GM19043 (cell line): ENCODE measurements around the gene HJURP.
"Not testable (repeated sequence)": the region's sequence is repeated elsewhere in the genome, so short reads cannot be mapped to it uniquely, and the experiment has no call there.

Experiments
- ATAC-seq: cut with Tn5 transposase; IDR thresholded peaks from one replicate; pipeline ENCODE4 v1.9.1; 2021; ENCODE audit warnings: low read depth; ENCODE audit not compliant: unreplicated experiment

The HJURP gene, protein sequence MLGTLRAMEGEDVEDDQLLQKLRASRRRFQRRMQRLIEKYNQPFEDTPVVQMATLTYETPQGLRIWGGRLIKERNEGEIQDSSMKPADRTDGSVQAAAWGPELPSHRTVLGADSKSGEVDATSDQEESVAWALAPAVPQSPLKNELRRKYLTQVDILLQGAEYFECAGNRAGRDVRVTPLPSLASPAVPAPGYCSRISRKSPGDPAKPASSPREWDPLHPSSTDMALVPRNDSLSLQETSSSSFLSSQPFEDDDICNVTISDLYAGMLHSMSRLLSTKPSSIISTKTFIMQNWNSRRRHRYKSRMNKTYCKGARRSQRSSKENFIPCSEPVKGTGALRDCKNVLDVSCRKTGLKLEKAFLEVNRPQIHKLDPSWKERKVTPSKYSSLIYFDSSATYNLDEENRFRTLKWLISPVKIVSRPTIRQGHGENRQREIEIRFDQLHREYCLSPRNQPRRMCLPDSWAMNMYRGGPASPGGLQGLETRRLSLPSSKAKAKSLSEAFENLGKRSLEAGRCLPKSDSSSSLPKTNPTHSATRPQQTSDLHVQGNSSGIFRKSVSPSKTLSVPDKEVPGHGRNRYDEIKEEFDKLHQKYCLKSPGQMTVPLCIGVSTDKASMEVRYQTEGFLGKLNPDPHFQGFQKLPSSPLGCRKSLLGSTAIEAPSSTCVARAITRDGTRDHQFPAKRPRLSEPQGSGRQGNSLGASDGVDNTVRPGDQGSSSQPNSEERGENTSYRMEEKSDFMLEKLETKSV

DNA sequence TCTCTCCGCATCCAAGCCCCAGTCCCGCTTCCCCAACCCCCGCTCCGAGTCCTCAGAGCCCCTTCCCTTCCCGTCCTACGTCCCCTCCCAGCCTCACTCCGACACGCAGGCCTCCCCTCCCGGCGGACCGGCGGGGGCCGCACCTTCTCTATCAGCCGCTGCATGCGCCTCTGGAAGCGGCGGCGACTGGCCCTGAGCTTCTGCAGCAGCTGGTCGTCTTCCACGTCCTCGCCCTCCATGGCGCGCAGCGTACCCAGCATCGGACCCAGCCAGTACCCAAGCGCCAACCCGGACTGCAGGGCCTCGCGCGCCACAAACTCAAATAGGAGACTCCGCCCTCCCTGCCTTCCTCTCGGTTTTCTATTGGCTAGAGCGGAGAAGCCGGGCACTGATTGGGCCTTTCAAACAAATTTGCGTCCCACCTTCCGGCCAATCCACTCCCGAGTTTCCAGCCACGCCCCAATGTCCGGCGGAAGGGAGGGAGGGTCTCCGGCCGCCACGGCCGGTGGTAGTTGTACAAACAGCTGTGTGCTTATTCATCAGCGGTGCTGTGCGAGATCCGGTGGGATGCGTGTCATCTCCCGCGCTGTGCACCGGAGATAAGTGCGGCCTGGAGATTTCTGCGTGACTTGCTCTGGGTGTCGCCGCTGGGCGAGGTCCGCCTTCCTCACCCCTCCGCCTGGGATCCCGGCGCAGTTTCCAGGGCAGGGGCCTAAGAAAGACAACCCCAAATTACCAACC is at the start of gene HJURP:
Gene HJURP, minus strand, starts transcription at position 295 of the 741 bp plus-strand sequence. Its CDS starts 35 bp downstream, at position 260.
- ATAC-seq, result peak; percentile 96

DNA sequence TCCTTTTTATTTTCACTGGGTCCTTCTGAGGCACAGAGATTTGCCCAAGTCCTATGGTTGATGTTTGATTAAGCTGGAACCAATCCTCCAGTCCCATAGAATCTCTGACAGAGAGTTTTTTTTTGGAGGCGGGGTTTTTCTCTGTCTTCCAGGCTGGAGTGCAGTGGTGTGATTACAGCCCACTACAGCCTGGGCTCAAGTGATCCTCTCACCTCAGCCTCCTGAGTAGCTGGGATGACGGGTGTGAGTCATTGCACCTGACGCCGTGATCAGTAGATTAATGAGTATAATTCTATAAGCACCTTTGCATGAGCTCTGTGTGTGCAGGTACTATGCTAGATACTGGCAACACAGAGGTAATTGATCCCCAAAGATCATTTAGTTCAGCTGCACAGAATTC is 47.5 kb upstream of the HJURP start:
- ATAC-seq, result no peak

DNA sequence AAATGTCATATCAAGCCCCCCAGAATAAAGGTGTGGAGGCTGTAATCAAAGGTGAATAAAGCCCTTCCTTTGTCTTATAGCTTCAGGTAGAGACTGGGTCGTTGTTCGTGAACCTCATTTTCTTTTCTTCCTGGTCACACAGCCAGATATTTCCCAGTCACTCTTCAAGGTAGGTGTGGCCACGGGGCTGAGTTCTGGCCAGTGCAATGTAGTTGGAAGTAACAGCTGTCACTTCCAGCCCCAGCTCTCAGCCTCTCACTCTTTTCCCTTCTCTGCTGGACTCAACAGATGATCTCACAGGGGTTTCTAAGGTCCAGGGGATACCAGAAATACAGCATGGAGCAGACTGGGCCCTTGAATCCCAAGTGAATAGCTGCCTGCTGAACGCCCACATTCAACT is 47.0 kb upstream of the HJURP start:
- no peak for ATAC-seq

DNA sequence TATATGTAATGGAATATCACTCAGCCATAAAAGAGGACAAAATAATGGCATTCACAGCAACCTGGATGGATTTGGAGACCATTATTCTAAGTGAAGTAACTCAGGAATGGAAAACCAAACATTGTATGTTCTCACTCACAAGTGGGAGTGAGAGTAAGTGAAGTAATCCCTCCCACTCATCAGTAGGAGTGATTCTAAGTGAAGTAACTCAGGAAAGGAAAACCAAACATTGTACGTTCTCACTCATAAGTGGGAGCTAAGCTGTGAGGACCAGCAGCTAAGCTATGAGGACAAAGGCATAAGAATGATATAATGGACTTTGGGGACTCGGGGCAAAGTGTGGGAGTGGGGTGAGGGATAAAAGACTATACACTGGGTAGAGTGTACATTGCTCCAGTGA is 41.9 kb upstream of the HJURP start:
- not testable (repeated sequence) for ATAC-seq

DNA sequence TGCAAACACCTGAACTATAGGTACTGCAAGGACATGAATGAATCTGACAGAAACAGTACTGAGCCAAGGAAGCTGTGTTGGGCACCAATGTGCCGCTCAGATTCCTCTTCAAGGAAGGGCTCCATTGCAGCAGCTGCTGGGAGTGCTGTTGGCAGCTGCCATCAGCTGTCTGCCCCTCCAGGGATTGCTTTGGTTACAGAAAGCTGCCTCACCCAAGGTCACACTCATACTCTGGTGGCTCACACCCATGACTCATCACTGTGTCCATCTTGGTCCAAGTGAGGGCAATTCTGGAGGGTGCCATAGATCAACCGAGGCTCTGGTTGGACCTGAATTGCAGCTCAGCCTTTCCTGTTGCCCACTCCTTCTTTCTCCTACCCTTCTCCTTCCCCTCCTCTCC is 38.5 kb upstream of the HJURP start:
- ATAC-seq, result no peak

DNA sequence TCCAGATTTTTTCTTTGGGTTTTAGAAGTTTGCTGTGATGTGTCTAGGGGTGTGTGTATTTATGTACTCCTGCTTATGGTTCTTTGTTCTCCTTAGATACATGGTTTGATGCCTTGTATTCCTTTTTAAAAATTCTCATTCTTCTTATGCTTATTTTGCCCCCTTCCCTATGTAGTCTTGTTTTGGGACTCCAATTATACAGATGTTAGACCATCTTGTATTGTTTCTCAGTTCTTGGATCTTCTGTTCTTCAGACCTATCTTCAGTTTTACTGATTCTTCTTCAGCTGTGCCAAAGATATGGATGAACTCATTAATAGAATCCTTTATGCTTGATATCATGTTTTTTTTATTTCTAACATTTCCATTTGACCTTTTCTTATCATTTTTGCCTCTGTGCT is 28.0 kb upstream of the HJURP start:
- ATAC-seq, result no peak

DNA sequence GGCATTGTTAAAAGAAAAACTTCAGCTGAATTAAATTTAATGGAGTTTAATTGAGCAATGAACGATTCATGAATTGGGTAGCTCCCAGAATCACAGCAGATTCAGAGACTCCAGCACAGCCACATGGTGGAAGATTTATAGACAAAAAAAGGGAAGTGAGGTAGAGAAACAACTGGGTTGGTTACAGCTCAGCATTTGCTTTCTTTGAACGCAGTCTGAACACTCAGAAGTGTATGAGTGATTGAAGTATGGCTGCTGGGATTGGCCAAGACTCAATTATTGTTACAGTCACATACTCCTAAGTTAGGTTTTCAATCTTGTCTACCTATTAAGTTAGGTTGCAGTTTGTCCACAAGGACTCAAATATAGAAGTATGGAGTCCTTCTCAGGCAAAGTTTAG is 17.8 kb upstream of the HJURP start:
- not testable (repeated sequence) for ATAC-seq

DNA sequence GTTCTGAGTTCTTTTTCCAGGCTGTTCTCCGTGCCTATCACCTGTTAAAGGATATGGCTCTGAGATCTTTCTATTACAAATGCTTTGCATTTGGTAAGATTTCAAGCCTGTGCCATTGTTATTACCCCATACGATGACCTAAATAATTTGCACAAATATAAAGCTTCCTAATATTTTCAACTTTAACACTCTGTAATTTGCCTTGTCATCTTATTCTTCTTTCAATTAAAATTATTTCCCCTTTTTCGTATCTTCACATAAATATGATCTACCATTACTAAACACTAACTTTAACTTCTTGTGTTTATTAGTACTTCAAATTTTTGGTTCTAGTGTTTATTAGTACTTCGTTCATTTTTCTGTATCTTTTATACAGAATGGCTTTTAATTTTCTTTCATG is 17.1 kb upstream of the HJURP start:
- no peak for ATAC-seq

DNA sequence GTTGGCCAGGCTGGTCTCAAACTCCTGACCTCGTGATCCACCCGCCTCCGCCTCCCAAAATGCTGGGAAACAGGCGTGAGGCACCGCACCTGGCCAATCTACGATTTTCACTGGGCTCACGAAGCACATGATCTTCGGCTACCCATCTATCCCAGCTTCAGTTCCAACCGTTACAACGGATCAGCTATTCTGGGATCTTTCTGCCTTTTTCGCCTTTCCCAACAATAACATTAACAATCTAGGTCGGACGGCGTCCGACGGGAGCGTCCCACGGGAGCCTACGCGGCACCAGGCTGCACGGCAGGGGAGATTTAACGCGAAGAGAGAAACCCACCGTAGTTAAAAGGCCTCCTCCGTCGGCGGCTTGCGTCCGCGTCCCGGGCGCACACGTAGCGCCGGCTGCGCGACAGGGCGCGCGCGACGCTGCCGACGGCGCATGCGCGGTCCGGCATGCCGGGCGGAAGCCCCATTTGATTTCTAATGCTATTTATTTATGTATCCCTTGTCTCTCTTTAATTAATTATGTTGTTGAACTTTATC is 13.7 kb upstream of the HJURP start, which contains the start of gene MSL3B:
Gene MSL3B, minus strand, starts transcription at position 394 of the 540 bp plus-strand sequence.
- peak; percentile 49 for ATAC-seq

DNA sequence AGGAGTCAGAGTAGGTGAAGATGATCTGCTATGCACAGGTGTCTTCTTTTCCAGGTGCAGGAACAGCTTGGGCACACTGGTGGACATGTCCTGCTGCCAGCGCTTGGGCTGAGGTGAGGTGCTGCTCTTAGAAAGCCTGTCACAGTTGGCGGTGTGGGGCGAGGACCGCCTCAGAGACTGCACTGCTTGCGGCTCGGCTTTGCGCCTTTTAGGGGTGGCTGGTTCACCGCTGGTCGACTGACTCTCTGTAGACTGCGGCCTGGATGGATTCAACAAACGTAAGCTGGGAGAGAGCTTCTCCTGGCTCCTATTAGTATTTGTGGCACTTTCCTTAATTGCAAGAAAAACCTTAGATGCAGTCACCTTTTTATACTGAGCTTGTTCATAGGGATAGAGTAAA is 12.1 kb upstream of the HJURP start:
- ATAC-seq, result no peak

DNA sequence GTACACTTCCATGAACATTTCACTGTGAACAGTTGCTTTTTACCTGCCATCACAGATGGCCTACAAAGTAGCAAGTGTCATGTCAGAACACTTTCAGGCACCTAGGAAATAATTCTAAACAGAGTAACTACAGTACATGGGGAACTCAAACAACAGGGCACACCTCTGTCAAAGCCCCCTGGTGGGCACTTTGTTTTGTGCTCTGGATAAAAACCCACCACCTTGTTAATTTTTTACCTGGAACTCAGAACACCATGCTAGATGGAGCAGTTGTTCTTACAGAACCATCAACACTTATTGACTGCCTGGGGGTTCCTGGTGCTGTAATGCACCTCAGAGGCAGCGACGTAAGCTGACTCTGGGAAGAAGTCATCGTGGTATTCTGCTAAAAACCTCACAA is 11.5 kb upstream of the HJURP start:
- no peak for ATAC-seq

DNA sequence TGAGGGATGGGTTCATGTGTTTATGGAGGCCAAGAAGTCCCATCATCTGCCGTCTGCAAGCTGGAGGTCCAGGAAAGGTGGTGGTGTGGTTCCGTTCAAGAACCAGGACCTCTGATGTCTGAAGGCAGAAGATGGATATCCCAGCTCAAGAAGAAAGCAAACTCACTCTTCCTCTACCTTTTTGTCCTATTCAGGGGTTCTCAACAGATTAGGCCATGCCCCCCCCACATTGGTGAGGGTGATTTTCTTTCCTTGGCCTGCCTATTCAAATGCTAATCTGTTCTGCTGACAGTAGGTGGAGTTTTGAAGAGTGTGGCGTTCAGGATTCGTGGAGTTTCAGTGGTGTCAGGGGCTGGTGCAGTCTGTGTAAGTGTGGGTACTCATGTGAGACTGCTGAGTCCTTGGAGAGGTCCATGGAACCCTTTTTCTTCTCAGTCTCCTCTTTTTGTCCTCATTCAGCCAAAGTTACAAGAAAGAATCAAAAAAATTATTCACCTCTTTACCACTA is 8.0 kb upstream of the HJURP start:
- no peak for ATAC-seq

DNA sequence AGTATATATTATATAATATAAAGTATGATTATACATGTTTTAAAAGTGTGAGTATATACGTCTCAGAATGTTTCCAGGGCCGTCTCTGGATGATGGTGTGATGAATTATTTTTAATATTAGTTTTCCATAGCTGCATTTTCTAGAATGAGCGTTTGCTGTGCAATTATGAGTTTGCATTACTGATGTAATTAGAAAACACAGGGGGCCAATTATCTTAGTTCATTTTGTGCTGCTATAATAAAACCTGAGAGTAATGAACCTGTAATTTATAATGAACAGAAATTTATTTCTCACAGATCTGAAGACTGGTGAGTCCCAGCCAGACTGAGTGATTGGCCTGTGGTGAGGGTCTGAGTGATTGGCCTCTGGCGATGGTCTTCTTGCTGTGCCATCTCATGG is 4.0 kb upstream of the HJURP start:
- ATAC-seq, result no peak

DNA sequence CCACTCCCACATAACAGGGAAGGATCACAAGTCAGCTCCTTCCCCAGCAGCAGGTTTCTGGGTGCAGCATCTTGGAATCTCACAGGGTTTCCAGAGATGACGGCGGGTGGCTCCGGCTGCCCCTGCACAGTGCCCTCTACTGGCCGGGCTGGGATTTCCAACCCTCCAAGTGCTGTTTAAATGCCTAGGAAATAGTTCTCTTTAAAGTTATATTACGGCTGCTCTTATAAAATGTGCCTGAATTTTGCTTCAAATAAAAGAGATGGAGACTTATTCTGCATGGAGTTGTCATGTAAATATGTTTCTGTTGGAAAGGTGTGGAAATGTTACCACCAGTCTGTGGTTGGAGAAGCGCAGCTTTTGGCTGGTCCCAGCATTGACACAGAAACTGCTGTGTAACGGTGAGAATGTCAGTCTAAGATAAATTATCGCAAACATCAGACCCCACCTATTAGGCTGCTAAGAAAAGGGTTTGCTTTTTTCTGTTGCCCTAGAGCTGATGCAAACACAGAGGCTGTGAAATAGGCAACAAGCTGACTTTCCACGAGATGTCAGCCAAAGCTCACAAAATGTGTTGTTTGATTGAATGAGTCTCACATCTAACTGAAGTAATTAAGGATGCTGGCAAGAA is 3.3 kb upstream of the HJURP start:
- ATAC-seq, result no peak

DNA sequence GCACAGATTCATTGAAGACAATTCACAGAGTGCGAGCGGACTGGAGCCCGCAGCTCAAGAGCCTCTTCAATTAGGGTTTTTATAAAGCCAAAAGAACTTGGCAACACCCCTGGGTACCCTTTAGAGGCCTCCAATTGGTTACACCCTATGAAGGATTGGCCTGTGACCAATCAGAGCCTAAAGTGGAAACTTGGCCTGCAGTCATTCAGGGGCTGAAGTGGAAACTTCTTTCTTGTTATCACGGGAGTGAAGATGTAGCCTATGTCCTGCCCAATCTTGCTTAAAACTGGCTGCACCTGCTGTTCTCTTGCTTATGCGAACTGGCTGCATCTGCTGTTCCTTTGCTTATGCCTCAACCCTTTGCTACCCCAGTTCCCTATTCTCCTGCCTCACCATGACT is 1.8 kb upstream of the HJURP start:
- ATAC-seq, result no peak

DNA sequence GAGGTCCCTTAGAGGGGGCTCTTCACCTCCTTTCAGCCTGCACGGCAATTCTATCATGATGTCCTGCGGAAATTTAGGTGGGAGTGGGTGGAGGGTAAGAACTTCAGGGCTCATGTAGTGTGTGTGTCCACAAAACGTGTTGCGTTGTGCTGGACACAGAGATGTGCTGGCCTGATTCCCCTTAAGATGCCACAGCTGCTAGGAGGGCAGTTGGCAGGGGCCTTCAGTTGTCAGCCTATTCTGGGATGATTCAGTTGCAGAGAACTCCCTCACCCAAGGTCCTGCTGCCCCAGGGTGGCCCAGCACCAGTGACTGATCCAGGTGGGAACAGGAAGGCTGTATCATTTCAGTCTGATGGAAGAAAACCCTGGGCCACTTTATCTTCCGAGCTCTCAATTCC is 1.0 kb upstream of the HJURP start:
- ATAC-seq, result no peak

DNA sequence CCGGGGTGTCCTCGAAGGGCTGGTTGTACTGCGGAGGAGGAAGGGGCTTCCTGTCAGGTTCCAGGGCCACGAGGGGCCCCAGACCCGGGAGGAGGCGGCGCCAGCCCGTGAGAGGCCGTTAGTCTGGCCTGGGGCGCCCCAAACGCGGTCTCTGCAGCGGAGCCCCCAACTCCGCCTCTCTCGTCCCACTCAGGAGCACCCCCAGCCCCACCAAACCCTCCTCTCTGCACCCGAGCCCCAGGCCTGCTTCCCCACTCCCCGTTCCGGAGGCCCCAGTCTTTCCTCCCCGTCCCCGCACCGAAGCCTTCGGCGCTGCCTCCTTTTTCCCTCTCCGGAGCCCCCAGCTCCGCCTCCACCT is 473 bp downstream of the HJURP start:
- ATAC-seq, result no peak

DNA sequence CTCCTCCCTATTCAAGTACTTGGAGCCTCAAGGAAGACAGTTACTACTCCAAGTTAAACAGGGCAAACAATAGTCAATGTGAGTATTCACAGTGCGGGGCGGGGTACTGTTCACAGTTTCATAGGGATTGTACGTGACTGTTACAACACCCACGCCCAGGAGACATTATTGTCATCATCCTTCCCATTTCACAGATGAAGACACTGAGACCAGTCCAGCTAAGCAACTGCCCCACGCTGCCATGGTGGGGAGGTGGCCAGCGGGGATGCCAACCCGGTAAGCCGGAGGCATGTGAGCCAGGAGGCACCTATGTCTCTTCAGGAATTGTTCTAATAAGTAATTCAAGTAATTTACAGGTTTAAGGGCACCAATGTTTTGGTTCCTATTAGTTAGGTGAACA is 982 bp downstream of the HJURP start:
- no peak for ATAC-seq

DNA sequence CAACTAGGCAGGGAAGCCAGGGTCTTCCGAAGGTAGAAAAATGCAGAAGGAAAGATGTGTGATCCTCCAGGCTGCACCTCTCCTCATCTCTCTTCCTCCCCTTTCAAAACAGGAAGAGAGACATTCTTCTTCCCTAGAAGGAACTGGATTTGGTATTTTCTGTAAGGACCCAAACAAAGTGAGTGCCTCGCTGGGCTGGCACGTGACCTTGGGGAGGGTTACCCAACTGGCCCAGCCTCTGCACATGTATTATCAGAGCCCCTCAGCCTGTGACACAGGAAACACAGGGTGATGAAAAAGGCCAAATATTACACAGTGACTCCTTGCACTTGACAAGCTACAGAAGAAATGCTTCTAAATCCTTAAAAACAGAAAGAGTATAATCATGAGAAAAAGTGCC is 2.3 kb downstream of the HJURP start:
- ATAC-seq, result no peak

DNA sequence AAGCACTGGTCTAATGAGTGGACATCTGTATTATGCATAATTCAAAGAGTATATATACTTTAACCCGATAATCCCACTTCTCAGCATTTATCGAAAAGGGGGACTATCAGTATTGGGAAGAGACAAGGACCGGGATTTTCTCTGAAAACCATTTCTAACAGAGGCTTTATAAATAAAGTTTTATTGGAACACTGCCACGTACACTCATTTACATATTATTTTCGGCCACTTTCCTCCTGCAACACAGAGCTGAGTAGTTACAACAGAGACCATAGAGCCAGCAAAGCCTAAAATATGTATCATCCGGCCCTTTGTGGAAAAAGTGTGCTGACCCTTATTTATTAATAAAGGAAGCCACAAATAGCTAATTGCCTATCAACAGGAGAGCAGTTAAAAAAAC is 3.2 kb downstream of the HJURP start:
- no peak for ATAC-seq
